Activated naive CD4-positive, alpha-beta T cell (primary cell): ENCODE results near the gene WFIKKN1.

Experiments used
- DNase-seq, 4 experiments: peaks; one replicate each; lab custom pipeline; 2025; lab: John Stamatoyannopoulos, UW

The WFIKKN1 gene

GRCh38 chr16:674214-674881 is 43.6 kb downstream of the WFIKKN1 start:
- no peak for DNase-seq

DNA sequence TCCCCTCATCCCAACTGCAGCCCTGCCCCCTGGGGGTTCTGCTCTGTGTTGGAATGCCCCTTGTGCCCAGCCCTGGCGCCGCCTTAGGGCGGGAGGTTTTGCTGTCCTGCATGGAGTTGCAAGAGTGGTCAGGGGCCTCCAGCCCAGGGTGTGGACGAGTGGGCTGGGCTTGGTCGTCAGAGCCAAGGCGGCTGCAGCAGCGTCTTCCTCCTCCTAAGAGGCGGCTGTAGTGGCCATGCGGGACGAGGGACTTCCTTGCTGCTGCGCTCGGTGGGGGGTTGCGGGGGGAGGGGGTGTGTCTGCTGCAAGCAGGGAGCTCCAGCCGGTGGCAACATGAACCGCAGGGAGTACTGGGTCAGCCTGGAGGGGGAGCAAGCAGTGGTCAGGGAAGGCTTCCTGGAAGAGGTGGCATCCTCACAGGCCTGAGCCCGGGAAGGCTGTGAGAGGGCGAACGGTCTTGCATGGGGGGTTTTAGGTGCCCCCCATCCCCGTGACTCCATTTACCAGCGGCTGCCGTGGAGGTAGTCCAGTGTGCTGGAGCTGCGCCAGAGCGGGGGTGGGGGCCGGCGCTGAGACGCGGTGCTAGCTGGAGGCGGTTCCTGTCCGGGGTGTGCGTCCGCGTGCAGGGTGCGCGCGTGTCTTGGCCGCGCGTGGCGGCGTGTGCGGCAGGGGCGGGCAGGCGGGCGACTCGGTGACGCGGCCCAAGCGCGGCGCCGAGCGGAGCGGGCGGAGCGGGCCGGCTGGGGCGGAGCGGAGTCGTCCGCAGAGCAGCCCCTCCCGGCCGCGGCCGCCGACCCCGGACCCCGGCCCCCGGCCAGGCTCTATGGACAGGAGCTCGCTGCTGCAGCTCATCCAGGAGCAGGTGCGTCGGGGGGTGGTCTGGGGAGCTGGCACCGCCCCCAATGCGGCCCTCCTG is 44.4 kb downstream of the WFIKKN1 start, which contains the start of gene RHBDL1:
TSS of gene RHBDL1 (plus strand) at position 704 of the 916 bp plus-strand sequence. CDS start at position 824, 120 bp downstream.
- DNase-seq: no peak

DNA sequence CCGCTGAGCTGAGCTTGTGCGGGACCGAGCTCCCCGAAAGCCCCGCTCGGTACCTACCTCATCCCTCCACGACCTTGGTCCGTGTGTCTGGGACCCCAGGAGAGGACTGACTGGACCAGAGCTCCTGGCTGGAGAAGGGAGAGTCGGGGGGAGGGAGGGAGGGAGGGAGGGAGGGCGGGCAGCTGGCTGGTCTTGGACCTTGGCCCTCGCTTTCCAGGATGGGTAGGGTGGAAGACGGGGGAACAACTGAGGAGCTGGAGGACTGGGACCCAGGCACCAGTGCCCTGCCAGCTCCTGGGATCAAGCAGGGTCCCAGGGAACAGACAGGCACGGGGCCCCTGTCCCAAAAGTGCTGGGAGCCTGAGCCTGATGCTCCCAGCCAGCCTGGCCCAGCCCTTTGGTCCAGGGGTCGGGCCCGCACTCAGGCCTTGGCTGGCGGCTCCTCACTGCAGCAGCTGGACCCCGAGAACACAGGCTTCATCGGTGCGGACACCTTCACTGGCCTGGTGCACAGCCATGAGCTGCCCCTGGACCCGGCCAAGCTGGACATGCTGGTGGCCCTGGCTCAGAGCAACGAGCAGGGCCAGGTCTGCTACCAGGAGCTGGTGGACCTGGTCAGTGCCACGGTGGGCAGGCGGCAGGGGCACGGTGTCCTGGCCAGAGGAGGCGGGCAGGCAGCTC is 45.2 kb downstream of the WFIKKN1 start:
- DNase-seq: no peak

DNA sequence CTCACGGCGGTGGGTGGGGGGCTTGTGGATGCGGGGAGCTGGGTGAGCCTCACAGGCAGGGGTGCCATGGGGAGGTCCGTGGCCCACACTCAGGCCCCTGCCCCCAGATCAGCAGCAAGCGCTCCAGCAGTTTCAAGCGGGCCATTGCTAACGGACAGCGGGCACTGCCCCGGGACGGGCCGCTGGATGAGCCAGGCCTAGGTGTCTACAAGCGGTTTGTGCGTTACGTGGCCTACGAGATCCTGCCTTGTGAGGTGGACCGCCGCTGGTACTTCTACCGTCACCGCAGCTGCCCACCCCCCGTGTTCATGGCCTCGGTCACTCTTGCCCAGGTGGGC is 45.7 kb downstream of the WFIKKN1 start:
- DNase-seq: no peak

- DNase-seq: no peak
Observed at GRCh38 chr16:676913-677312, 46.1 kb downstream of the WFIKKN1 start.

DNA sequence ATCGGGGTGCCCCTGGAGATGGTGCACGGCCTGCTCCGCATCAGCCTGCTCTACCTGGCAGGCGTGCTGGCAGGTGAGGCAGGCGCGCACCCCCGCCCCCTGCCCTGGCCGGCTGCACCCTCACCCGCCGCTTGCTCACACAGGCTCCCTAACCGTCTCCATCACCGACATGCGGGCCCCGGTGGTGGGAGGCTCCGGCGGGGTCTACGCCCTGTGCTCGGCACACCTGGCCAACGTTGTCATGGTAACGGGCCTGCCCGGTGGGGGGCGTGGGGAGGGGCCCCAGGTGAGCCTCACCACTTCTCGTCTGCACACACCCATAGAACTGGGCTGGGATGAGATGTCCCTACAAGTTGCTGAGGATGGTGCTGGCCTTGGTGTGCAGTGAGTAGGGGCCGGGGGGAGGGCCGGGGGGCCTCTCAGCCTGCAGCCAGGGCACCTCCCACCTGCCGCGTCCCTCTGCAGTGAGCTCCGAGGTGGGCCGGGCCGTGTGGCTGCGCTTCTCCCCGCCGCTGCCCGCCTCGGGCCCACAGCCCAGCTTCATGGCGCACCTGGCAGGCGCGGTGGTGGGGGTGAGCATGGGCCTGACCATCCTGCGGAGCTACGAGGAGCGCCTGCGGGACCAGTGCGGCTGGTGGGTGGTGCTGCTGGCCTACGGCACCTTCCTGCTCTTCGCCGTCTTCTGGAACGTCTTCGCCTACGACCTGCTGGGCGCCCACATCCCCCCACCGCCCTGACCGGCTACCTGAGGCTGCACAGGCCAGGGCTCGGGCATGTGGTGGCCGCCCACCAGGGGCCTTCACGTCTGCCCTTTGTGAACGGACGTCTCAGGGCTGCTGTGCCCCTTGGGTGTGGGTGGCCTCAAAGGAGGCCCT is 46.8 kb downstream of the WFIKKN1 start:
- no peak for DNase-seq

- no peak for DNase-seq
Observed at GRCh38 chr16:678209-678857, 47.5 kb downstream of the WFIKKN1 start.

DNA sequence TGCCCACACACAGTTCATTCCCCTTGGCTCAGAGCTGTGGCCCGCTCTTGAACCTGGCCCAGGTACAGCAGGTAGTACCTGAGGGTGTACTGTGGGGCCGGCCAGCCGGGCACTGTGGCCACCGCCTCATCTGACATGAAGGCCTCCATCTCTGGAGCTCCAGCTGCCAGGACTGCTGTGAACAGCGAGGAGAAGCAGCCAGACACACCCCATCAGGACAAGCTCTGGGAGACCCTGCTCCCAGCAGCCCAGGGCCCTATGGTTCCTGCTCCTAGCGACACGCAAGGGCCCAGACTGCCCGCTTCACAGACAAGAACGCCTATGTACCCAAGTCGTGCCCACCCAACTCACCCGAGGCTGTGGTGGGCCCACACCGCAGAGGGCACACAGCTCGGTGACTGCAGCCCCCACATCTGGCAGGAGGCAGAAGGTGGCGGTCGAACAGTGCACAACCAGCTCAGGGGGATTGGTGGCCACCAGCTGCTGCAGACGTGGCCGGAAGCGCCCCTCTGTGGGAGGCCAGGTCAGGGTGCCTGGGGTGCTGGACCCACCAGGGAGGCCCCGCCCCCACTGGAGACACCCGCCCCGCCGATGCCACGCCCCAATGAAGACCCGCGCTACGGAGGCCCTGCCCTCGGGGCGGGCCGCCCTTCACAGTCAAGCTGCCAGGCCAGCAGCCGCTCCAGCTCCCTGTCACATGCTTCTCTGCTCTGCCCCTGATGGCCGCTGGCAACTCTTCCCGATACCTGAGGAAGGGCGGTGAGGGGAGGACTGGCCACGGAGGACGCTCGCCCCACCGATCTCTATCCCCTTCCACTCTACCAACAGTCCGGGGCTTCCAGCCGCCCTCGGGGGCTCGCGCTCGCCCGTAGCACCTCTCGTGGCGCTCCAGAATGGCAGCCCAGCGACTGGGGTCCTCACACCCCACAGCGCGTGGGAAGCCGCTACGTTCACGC is 48.4 kb downstream of the WFIKKN1 start:
- peak in 2 of 4 experiments; percentile 46 to 62 for DNase-seq

DNA sequence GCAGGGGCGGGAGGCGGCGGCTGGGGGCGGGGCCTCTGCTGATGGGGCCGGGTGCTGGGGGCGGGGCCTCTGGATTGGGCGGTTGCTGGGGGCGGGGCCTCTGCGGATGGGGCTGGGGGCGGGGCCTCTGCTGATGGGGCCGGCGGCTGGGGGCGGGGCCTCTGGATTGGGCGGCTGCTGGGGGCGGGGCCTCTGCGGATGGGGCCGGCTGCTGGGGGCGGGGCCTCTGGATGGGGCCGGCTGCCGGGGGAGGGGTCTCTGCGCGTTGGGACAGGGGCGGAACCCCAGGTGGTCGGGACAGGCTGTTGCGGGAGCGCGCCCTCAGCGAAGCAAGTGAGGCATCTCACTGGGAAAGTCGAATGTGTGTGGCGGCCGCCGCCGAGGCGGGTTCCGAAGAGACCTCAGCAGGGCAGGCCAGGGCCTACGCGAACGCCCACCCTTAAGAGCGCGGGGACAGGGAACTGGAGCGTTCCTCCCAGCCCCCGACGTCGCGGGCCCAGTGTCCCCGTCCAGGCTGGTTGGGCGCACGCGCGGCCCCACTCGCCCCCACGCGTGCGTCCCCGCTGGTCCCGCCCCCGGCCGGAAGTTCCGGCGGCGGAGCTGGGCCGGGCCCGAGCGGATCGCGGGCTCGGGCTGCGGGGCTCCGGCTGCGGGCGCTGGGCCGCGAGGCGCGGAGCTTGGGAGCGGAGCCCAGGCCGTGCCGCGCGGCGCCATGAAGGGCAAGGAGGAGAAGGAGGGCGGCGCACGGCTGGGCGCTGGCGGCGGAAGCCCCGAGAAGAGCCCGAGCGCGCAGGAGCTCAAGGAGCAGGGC is 49.2 kb downstream of the WFIKKN1 start, which contains the start of gene STUB1:
TSS of gene STUB1 (plus strand) at position 597 of the 811 bp plus-strand sequence. CDS start at position 713, 116 bp downstream.
- DNase-seq: peak; percentile 87 to 97 (median 95)

DNA sequence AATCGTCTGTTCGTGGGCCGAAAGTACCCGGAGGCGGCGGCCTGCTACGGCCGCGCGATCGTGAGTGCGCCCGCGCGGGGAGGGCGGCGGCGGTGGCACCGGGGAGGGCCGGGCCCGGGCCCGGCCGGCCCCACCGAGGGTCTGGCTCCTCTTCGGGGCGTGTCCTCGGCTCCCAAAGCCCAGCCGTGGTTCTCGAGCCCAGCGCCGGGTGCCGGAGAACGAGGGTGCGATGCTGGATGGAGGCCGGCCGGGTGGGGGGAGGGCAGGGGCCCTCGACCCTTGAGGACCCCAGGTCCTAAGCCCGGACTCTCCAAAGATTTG is 49.8 kb downstream of the WFIKKN1 start:
- no peak for DNase-seq

- DNase-seq: no peak
Observed at GRCh38 chr16:680967-681745, 50.4 kb downstream of the WFIKKN1 start.

DNA sequence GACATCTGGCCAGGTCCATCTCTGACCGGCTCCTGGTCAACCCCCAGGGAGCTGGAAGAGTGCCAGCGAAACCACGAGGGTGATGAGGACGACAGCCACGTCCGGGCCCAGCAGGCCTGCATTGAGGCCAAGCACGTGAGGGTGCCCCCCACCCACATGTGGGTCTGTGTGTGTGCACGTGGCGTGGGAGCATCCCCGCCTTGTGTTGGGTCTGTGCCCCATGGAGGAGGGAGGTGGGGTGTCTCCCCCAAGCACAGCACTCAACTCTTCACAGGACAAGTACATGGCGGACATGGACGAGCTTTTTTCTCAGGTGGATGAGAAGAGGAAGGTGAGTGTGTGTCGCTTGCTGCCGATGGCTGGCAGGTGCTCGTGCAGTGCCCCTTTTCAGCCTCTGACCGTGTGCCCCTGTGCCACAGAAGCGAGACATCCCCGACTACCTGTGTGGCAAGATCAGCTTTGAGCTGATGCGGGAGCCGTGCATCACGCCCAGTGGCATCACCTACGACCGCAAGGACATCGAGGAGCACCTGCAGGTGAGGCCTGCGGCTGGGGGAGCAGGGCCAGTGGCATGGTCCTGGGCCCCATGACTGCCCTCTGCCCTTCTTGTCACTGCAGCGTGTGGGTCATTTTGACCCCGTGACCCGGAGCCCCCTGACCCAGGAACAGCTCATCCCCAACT is 51.1 kb downstream of the WFIKKN1 start:
- no peak for DNase-seq

DNA sequence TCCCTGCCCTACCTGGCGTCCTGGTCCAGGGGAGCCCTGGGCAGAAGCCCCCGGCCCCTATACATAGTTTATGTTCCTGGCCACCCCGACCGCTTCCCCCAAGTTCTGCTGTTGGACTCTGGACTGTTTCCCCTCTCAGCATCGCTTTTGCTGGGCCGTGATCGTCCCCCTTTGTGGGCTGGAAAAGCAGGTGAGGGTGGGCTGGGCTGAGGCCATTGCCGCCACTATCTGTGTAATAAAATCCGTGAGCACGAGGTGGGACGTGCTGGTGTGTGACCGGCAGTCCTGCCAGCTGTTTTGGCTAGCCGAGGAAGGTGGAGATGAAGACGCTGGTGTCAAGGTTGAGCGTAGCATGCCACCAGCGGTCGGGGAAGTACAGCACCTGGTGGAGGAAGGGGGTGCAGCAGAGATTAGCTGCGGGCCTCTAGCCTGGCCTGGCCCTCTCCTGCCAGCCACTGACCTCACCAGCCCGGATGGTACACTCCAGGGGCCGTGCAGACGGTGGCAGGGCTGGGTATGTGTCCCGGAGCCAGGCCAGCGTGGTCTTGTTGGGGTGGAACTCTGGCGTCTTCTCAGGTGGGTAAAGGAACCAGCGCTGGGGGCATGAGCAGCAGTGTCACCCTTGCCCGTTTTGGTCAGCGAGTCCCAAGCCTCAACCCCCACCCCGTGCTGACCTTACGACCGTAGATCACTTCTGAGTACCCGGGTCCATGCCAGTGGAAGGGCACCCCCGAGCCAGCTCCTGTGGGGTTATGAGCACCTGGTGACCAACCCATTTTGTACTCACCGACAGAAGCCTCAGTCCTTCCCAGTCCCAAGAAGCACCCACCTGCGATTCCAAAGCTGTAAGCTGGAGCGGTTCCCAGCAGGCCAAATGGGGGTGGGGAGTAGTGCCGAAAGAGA is 52.0 kb downstream of the WFIKKN1 start:
- no peak for DNase-seq

DNA sequence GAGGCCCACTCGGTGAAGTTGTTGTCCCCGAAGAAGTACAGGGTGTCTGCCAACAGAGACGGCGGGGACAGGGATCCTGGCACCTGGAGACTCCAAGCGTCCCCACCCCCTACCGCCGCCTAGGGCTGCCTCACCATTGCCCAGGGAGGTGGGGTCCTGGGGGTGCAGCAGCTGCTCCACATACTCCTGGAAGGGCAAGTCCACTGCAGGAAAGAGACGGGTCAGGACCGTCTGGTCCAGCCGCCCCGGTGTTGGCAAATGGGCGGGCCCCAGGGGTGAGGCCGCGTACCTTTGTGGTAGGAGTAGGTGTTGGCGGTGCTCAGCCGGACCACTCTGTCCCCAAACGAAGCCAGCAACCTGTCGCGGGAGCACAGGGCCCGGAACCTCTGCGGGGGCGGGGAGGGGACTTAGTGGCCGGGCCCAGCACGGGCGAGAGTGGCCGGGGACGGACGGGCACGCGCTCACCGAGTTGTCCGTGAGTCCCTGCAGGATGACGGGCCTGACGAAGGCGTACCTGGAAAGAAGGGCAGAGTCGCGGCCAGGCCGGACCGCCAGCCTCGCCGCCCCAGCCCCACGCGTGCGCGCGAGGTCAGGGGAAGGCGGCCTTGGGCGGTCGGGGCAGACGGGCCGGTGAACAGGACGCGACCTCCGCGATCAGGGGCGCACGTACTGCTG is 52.7 kb downstream of the WFIKKN1 start:
- DNase-seq: no peak
